Activated T-cell treated with anti-CD3 and anti-CD28 coated beads, Interleukin-2, amount 50 U/mL, for 72 hours (primary cell): ENCODE measurements around the gene ASB16. TPM values are rescaled to one million over a fixed set of nuclear protein-coding genes. Genes with fewer than 3 reads are reported as not detected.
"Not testable (repeated sequence)": the region's sequence is repeated elsewhere in the genome, so short reads cannot be mapped to it uniquely, and the experiment has no call there.

Experiments
- ATAC-seq, 2 donors: fragments of 150-1000 bp; cut with Tn5 transposase; replicated peaks in 1 of 2; 2 replicates each; pipeline ENCODE4 v1.10.0; 2021; ENCODE audit warnings: moderate library complexity in 2 of 2, mild to moderate bottlenecking in 1 of 2
- DNase-seq, 2 donors: peaks; one replicate each; pipeline ENCODE4 v3.0.0; 2021 to 2022; ENCODE audit warnings: mixed read lengths in 1 of 2
- H3K27ac Mint-ChIP-seq: one replicate; pipeline ENCODE4 v1.8.0; 2022; ENCODE audit warnings: mild to moderate bottlenecking, moderate library complexity, mixed read lengths
- H3K27me3 Mint-ChIP-seq: one replicate; pipeline ENCODE4 v1.8.0; 2022; ENCODE audit warnings: low read depth, mixed read lengths
- H3K36me3 Mint-ChIP-seq, 2 donors: one replicate each; pipeline ENCODE4 v1.8.0; 2022; ENCODE audit warnings: mixed read lengths in 2 of 2, mild to moderate bottlenecking in 1 of 2; ENCODE audit not compliant: insufficient read depth in 2 of 2
- H3K4me1 Mint-ChIP-seq: one replicate; pipeline ENCODE4 v1.8.0; 2022; ENCODE audit warnings: low read depth, mixed read lengths
- H3K4me3 Mint-ChIP-seq, 2 donors: one replicate each; pipeline ENCODE4 v1.8.0; 2022; ENCODE audit warnings: mild to moderate bottlenecking in 2 of 2, mixed read lengths in 2 of 2, moderate library complexity in 2 of 2
- H3K9me3 Mint-ChIP-seq, 2 donors: one replicate each; pipeline ENCODE4 v1.8.0; 2022; ENCODE audit warnings: mixed read lengths in 2 of 2
- total RNA-seq, 2 donors: library from RNA; stranded (reverse); gene quantifications; one replicate each; pipeline ENCODE4 v1.2.3, GENCODE V29; 2022

Gene ASB16
- total RNA-seq = under 1 TPM; 0.34 to 0.44 TPM

DNA sequence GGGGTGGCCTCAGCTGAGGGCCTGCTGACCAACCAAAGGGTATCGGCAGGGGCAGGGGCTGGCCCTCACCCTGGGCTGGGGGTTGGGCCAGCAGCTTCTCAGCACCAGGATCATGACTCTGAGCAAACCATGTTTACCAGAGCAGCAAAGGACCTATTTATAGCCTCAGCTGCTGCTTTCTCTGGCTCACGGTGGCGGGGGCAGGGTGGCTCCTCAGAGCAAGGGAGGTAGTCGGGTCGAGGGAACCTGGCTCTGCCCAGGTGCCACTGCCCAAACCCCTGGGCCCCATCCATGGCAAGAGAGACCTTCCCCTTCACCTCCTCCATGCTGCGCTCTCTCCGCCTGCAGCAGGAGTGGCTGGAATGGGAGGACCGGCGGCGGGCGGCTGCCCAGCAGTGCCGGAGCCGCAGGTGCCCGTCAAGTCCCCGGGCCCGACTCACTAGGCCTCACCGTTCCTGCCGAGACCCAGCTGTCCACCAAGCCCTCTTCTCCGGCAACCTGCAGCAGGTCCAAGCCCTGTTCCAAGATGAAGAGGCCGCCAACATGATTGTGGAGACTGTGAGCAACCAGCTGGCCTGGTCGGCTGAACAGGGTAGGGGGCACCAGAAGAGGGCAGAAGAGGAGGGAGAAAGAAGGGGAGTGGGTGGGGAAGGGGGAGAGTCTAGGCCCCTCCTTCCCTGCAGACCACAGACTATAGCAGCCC lies at the start of gene ASB16:
ASB16 (plus strand) TSS at position 206 of the 703 bp plus-strand sequence; CDS start at position 292, 86 bp downstream.
- Mint-ChIP-seq H3K27ac (no peak within 1 kb of the TSS), H3K4me1 (peaks cover 11% of the 10 kb centered on the region), H3K4me3 (no peak within 1 kb of the TSS), H3K27me3 (no peaks in the 10 kb centered on the region), H3K36me3 (peaks cover 0 to 2% of the 10 kb centered on the region in 2 donors), H3K9me3 (no peaks in the 10 kb centered on the region)
- DNase-seq = no peak
- no peak for ATAC-seq

DNA sequence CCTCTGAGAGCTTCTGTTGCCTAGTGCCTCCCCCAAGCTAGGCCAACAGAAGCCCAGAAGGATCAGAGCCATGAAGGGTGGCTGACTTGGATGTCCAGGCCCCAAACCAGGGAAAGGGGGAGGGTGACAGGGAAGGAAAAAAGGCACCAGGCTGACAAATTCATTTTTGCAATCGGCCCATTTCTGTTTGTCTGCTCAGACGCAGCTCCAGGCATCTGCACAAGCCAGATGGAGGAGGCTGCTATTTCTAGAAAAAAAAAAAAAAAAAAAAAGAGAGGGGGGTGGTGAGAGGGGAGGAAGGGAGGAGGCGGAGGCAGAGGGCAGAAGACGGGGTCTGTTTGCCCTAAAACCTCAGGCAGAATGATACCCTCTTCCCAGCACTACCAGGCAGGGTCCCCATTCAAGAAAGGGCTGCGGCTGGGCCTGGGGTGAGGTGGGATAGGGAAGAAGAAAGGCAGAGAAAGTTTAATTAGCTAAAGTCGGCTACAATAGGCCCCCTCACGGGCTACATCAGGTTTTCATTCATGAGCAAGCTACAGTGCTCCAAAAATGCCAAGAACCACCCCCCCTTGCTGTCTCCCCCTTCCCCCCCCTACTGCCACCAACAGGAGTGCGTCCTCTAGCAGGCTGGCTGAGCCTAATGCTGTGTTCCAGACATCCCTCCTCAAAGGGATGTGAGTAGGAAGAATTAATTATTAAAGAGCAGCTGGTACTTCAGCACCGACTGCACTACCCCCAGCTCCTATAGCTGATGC lies 49.5 kb upstream of the ASB16 start:
- Mint-ChIP-seq H3K4me3 (no peak overlapping the region), H3K36me3 (peaks cover 0 to 4% of the 10 kb centered on the region in 2 donors), H3K4me1 (peaks cover 24% of the 10 kb centered on the region), H3K27ac (no peak overlapping the region), H3K27me3 (no peaks in the 10 kb centered on the region), H3K9me3 (no peaks in the 10 kb centered on the region)
- DNase-seq = no peak
- no peak for ATAC-seq

- Mint-ChIP-seq H3K27ac (peak overlapping the region; percentile 51), H3K4me3 (peak overlapping the region; percentile 92 to 95), H3K4me1 (peaks cover 24% of the 10 kb centered on the region), H3K27me3 (no peaks in the 10 kb centered on the region), H3K9me3 (no peaks in the 10 kb centered on the region), H3K36me3 (peaks cover 0 to 4% of the 10 kb centered on the region in 2 donors)
- DNase-seq (no peak), ATAC-seq (no peak)
Observed at GRCh38 chr17:44121997-44122815, 48.3 kb upstream of the ASB16 start.

DNA sequence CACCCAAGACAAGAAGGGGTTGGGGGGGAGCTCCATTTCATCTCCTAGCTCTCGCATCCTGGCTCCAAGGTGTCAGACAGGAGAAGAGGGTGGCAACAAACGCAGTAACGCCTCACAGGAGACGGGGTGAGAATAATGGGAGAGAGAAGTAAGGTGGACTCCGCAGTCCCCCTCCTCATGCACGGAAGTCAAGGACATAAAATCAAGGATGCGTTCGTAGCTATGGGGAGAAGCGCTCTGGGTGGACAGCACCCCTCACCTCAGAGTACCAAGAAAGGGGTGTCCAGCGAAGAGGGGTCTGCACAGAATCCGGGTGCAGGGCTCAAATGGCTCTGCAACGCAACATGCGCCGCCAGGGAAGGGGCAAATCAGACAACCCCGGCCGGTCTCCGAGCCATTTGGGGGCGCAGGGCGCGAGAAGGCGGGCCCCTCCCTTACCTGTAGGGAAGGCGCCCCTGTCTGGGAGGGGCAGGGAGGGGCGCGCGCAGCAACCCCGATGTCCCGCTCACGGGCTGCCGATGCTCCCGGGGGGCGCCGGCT lies 47.6 kb upstream of the ASB16 start:
- Mint-ChIP-seq H3K4me3 (peak overlapping the region; percentile 92 to 95), H3K27me3 (no peaks in the 10 kb centered on the region), H3K9me3 (no peaks in the 10 kb centered on the region), H3K36me3 (peaks cover 0 to 4% of the 10 kb centered on the region in 2 donors), H3K4me1 (peaks cover 24% of the 10 kb centered on the region), H3K27ac (peak overlapping the region; percentile 51)
- peak in 1 of 2 donors; percentile 29 for ATAC-seq
- DNase-seq = peak; percentile 33 to 36

DNA sequence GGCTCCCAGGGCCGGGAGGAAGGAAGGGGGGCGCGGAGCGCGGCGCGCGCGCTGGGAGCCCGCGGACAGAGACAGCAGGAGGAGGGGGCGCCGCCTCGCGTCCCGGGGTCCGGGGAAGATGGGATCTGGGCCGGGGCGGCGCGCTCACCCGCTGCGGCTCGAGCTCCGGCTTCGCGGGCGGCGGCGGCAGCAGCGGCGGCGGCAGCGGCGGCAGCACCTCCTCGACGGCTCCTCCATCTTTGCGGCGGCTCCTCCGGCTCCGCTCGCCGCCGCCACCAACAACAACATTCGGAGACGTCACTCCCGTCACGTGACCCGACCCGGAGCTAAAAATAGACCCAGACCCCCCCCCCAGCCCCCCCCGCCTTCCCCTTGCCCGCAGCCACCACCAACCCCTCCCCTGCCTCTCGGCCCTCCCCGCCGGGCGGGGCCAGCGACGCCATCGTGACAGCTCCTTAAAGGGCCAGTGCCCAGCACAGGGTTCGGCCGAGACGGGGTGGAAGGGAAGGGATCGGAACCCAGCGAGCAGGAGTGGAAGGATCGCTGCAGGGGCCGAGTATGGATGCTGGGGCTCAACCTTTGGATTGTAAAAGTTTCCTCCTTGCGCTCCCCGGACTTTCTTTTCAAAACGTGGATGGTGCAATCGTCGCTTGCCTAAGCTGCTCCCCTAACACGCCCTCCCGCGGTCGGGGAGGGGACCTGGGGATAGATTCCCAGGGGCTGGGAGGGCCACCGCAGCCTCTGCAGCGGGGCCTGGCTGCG lies 47.0 kb upstream of the ASB16 start, which contains the start of gene HDAC5:
HDAC5 (minus strand) TSS at position 286 of the 762 bp plus-strand sequence. CDS start 6,126 bp downstream, outside the sequence.
- ATAC-seq (peak; percentile 95 to 96), DNase-seq (peak; percentile 97)
- Mint-ChIP-seq H3K4me1 (peaks cover 24% of the 10 kb centered on the region), H3K27ac (peak within 1 kb of the TSS; percentile 60), H3K27me3 (no peaks in the 10 kb centered on the region), H3K9me3 (no peaks in the 10 kb centered on the region), H3K4me3 (peak within 1 kb of the TSS; percentile 92 to 95), H3K36me3 (peaks cover 0 to 4% of the 10 kb centered on the region in 2 donors)

GRCh38 chr17:44124118-44124438 lies 46.4 kb upstream of the ASB16 start:
- peaks cover 0 to 4% of the 10 kb centered on the region in 2 donors for H3K36me3 Mint-ChIP-seq
- H3K4me3 Mint-ChIP-seq = peak overlapping the region; percentile 78 to 90
- H3K27ac Mint-ChIP-seq = peak overlapping the region; percentile 60
- DNase-seq (no peak), ATAC-seq (no peak)
- H3K27me3 Mint-ChIP-seq = no peaks in the 10 kb centered on the region
- H3K9me3 Mint-ChIP-seq = no peaks in the 10 kb centered on the region
- peaks cover 24% of the 10 kb centered on the region for H3K4me1 Mint-ChIP-seq

DNA sequence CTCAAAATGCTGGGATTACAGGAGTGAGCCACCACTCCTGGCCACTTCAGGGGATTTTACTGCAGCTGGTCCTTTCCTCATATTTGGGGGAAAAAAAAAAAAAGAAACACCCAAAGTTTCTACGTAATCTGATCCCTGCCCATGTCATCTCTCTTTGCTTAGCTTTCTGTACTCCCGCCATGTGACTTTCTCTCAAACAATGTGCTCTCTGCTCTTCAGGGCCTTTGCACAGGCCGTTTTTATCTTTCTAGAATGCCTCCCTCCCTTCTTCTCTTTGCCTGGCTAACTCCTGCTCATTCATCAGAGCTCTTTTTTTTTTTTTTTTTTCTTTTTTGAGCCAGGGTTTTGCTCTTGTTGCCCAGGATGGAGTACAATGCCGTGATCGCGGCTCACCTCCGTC lies 42.1 kb upstream of the ASB16 start:
- Mint-ChIP-seq H3K4me3 (no peak overlapping the region), H3K27me3 (no peaks in the 10 kb centered on the region), H3K4me1 (peaks cover 21% of the 10 kb centered on the region), H3K36me3 (peaks cover 0 to 1% of the 10 kb centered on the region in 2 donors), H3K9me3 (no peaks in the 10 kb centered on the region), H3K27ac (no peak overlapping the region)
- DNase-seq (no peak), ATAC-seq (no peak)

DNA sequence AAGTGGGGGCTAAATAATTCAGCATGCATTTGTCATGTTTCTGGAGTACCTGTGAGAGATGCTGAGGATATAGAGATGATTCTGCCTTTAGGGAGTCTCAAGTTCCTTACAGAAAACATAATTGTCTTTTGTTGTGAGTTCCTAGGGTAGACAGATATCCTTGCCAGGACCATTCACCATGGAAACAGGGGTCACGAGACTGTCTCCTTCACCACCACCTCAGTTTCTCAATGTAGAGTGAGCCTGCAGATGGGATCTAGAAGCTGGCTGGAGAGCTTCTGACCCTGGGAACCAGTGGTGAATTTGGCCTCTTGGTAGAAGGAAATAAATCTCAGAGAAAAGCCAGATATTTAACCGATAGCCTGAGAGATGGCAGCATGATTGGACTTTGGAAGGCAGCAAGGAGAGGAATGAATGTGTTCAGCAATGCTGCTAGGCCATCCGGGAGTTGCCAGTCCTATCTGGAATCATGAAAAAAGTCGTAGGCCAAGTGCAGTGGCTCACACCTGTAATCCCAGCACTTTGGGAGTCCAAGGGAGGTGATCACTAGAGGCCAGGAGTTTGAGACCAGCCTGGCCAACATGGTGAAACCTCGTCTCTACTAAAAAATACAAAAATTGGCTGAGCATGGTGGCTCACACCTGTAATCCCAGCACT lies 39.7 kb upstream of the ASB16 start:
- H3K36me3 Mint-ChIP-seq = no peaks in the 10 kb centered on the region
- no peaks in the 10 kb centered on the region for H3K27me3 Mint-ChIP-seq
- ATAC-seq = no peak
- peak overlapping the region in 1 of 2 donors; percentile 15 for H3K4me3 Mint-ChIP-seq
- DNase-seq = no peak
- H3K27ac Mint-ChIP-seq = no peak overlapping the region
- H3K4me1 Mint-ChIP-seq = peaks cover 14% of the 10 kb centered on the region
- no peaks in the 10 kb centered on the region for H3K9me3 Mint-ChIP-seq

GRCh38 chr17:44131372-44131771 lies 39.1 kb upstream of the ASB16 start:
- H3K9me3 Mint-ChIP-seq, ATAC-seq, H3K4me3 Mint-ChIP-seq, H3K27ac Mint-ChIP-seq, H3K36me3 Mint-ChIP-seq, DNase-seq, H3K27me3 Mint-ChIP-seq: not testable (repeated sequence)
- H3K4me1 Mint-ChIP-seq = peaks cover 14% of the 10 kb centered on the region

GRCh38 chr17:44132275-44132821 lies 38.2 kb upstream of the ASB16 start:
- no peaks in the 10 kb centered on the region for H3K36me3 Mint-ChIP-seq
- DNase-seq (no peak), ATAC-seq (peak; percentile 28 to 58)
- peak overlapping the region in 1 of 2 donors; percentile 12 for H3K4me3 Mint-ChIP-seq
- H3K4me1 Mint-ChIP-seq = peaks cover 14% of the 10 kb centered on the region
- no peak overlapping the region for H3K27ac Mint-ChIP-seq
- H3K27me3 Mint-ChIP-seq = no peaks in the 10 kb centered on the region
- no peaks in the 10 kb centered on the region for H3K9me3 Mint-ChIP-seq

DNA sequence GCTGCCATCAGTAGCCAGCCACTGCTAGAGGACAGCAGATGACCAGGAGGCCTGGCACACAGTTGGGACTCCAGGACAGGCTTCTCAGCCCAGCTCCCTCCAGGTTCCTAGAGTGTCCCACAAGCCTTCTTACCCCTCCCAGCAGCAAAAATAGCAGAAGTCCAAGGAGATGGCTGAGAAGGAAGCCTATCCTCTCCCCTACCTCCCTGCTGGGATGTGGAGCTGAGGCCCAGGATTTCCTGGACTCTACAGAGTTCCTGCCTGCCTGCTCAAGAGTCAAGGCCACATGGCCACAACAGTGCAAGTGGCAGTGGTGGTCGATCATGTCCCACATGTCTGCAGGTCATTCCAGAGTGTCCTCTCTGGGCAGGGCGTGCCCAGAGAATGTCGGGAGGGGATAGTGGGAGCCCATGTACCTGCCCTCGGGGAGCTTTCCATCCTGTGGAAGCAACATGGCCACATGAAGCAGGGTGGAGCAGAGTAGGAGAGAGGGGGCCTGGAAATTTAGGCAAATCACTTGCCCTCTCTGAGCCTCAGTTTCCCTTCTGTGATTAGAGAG lies 36.5 kb upstream of the ASB16 start:
- H3K36me3 Mint-ChIP-seq = no peaks in the 10 kb centered on the region
- H3K27me3 Mint-ChIP-seq = no peaks in the 10 kb centered on the region
- H3K9me3 Mint-ChIP-seq = no peaks in the 10 kb centered on the region
- no peak for ATAC-seq
- peaks cover 29% of the 10 kb centered on the region for H3K4me1 Mint-ChIP-seq
- H3K4me3 Mint-ChIP-seq = no peak overlapping the region
- no peak overlapping the region for H3K27ac Mint-ChIP-seq
- no peak for DNase-seq
